HG03175 (cell line): ENCODE results near the gene POMT2.
"Not testable (repeated sequence)": the region's sequence is repeated elsewhere in the genome, so short reads cannot be mapped to it uniquely, and the experiment has no call there.

Source experiments
- ATAC-seq: cut with Tn5 transposase; IDR thresholded peaks from one replicate; pipeline ENCODE4 v1.9.1; 2021; ENCODE audit warnings: mild to moderate bottlenecking, moderate library complexity; ENCODE audit not compliant: unreplicated experiment

The POMT2 gene

DNA sequence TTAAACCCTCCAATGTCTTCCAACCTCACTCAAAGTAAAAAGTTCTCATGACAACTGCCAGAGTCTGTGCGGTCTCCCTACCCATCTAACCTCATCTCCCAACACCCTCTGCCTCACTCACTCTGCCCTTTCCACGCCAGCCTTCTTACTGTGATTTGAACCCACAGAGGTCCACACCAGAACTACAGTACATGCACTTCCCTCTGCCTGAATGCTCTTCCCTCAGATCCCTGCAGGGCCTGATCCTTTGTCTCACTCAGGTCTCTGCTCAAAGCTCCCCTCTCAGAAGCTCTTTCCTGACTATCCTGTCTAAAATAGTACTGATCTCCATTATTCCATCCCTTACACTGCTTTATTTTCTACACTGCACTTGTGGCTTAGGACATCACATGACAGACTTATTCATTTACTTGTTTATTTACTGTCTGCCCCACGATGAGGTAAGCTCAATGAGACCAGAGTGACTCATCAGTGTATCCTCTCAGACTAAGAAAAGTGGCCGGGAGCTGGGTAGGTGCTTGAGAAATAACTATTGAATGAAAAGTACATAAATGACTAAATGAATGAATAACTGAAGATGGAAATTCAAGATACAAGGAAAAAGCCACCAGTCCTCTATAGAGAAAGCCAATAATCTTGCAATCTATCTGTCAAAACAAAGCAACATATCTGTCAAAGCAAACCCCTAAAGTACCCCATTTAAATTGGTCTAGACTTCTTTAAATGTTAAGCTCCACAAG, 17.1 kb downstream of the POMT2 start:
- ATAC-seq: no peak

GRCh38 chr14:77302926-77303325, 17.8 kb downstream of the POMT2 start:
- ATAC-seq: no peak

DNA sequence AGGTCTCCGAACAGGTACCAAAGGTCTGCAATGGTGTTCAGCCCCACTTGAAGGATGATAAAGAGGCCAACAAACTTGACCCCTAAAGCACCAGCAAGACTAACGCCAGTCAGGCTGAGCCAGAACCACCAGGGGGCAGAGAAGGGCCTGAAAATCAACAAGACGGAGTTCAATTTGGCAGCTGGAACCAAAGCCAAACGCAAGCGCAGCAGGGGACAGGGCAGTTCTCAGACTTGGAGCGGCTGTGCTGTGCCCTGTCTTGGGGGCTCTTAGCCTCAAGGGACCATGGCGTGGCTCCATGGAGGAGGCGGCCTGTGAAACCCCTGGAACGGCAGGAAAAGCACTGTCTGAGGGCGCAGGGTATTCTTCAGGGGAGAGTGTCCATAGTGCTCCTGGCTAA, 19.6 kb downstream of the POMT2 start:
- ATAC-seq: no peak

- ATAC-seq: no peak
These were observed 20.9 kb downstream of the POMT2 start for GRCh38 chr14:77299771-77300170.

- ATAC-seq: no peak
These were observed 23.8 kb downstream of the POMT2 start for GRCh38 chr14:77296906-77297305.

DNA sequence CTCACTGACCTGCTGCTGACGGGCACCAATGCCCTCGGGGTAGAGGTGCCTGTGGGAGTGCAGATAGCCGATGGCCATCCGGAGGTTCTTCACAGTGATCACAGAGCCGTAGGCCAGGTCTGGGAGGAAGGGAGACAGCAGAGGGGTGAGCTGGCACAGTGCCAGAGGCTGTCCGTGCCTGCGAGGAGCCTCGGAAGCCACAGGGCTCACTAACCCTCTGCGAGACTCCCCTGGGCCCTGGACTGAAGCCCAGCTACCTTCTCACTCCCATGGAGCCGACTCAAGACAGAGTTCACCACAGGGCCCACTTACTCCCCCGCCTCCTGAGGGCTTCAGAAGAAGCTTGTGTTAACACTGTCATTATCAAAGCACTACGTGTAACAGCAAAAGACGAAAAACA, 24.5 kb downstream of the POMT2 start:
- no peak for ATAC-seq

GRCh38 chr14:77290705-77291104, 30.0 kb downstream of the POMT2 start:
- no peak for ATAC-seq

DNA sequence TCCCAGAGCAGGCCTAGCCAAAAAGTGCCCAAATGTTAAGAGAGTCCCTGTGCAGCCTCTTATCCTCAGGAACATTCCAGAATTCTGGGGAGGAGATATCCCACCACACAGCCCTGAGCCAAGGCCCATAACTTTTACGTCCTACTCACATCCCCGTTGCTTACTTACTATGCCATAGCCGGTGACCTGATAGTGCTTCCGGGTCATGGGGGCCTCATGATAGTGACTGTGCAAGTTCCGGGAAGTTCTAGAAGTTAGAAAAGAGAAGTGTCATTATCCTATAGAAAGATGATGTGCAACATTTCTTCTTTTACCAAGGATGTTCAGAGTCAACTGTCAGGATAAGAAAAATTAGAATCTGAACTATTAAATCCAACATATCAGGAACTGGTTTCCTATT, 34.1 kb downstream of the POMT2 start:
- no peak for ATAC-seq

DNA sequence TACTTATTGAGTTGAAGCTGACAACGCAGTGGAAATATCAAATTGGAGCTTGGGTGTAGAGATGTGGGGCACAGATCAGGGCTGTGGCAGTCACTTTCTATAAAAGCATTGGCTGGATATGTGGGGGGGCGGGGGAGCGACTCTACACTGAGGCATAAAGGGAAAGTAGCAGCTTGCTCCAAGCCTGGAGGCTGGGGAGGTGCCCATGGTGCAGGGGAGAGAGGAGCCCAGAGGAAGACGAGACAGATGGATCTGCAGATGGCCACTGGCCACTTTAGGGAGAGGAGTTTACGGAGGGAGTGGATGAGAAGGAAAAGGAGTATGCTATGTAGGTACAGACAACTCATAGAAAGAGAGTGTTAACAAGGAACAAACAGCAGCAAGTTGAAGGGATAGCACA, 36.2 kb downstream of the POMT2 start:
- no peak for ATAC-seq

DNA sequence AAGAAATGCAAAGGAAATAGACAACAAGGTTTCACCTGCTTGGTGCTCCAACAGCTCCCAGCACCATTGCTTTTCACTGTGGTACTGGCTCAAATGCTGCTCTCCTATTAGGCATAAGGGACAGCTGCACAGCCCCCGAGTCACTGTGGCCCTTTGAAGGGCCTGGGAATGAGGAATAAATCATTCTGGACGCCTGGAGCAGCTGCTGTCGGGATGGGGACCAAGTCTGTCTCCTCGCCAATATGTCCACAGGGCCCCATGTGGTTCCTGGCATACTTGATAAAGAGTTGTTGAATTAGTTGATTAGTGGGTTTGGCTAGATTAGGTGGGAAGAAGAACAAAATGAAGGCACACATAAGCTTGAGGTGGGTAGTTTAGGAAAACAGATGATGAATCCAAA, 36.6 kb downstream of the POMT2 start:
- ATAC-seq: no peak

- ATAC-seq: no peak
These were observed 38.8 kb downstream of the POMT2 start for GRCh38 chr14:77281852-77282410.

- ATAC-seq: not testable (repeated sequence)
These were observed 39.8 kb downstream of the POMT2 start for GRCh38 chr14:77280921-77281320.

GRCh38 chr14:77279719-77280118, 41.0 kb downstream of the POMT2 start:
- no peak for ATAC-seq

DNA sequence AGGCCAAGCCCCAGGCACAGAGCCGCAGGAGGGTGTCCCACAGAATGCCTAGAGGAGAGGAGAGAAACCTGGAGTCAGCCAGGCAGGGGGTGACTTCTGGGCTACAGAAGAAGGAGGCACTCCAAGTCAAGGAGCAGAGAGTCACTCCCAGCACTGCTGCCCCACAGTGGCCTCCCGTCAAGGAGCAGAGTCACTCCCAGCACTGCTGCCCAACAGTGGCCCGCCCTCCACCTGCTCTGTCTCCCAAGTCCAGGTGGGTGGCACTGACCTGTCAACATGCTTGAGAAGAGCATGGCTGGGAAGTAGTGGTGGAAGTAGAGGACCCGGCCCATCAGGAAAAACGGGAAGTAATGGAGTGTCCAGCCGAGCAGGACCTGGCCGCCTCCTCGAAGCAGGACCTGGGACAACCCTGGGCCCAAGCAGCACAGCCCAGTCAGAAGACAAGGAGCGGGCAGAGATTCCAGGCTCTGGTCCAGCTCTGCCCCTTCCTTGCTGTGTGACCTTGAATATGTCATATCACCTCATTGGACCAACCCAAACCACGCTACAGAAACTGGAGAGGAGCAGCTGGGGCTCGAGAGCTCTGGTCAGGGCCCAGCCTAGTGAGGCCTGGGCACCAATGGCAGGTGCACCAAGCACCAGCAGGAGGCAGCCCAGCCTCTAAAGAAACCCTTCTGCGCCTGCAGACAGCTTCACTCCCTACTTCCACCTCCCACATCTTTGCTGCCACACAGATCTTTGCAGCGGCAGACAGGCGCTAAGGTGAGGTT, 42.0 kb downstream of the POMT2 start:
- no peak for ATAC-seq

DNA sequence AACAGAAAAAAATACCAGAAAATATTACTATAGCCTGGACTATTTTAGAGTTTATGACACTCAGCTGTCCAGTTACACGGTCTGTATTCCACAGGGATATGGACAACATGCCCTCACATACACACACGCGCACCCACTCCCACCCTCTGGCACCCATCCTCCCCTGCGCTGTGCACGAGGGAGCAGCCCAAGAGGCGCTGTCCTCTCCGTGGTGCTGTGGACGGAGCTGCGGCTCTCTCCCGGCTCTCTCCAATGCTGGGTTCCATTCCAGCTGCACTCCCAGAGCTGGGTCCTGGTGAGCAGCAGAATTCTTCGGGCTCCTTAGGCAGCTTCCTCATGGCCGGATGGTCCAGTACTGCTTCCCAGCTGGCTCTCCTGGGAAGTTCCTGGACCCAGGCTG, 43.7 kb downstream of the POMT2 start:
- ATAC-seq: no peak

- no peak for ATAC-seq
These were observed 44.3 kb downstream of the POMT2 start for GRCh38 chr14:77276295-77276935.

GRCh38 chr14:77275601-77276017, 45.1 kb downstream of the POMT2 start:
- ATAC-seq: no peak

DNA sequence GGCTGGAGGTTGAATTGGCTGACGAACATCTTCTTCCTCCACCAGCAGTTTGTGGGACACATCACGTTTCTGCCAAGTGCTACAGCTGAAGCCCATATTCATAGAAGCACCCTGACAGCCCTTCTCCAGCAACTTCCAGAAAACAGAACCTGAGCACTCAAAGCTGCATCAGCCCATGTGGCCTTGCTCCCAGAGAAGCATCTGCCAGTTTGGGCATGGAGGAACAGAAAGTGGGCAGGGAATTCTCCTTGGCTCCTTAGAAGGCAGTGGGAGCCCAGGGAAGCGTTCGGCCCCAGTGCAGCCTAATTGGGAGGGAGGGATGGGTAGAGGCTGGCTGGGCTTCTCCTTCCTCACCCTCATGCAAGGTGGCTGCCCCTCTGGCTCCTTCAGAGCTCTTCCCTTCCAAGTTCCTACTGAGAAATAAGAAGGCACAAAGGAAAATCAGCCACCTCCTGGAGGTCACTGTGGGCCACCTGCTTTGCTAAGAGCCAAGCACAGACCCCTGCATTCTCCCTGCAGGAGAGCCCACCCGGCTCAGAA, 45.6 kb downstream of the POMT2 start:
- no peak for ATAC-seq

GRCh38 chr14:77273796-77274195, 46.9 kb downstream of the POMT2 start:
- no peak for ATAC-seq

DNA sequence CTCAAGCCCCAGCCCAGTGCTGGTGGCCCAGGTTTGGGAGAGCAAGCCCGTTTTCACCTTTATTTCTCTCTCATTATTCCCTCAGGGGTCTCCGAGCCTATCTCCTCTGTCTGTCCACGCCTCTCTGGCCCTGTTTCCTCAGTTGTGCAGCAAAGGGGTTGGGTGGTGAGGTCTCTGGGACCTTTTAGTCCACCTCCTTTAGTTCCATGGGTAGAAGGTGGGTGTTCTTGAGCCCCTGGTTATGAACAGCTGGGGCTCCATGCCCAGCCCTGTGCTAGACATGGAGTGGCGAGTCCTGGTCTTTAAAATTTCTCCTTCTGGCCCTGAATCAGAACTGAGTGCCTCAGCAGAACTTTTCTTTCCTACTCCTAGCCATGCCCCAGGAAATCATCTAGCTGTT, 48.4 kb downstream of the POMT2 start:
- ATAC-seq: no peak

GRCh38 chr14:77271113-77271710, 49.5 kb downstream of the POMT2 start, which contains the start of gene NGB:
NGB (minus strand) TSS chr14:77271206; CDS start chr14:77270937, 269 bp downstream.
- ATAC-seq: no peak
